Neutrophil (primary cell): ENCODE measurements around the gene NCOA5.

Source experiments
- H3K27ac ChIP-seq: fragments of 200-600 bp; sonication (generic); 2 replicates; pipeline ENCODE4 v1.5.1; 2016; ENCODE audit warnings: mild to moderate bottlenecking, moderate library complexity
- H3K27me3 ChIP-seq: fragments of 200-600 bp; sonication (generic); 2 replicates; pipeline ENCODE4 v1.6.0; 2016; ENCODE audit warnings: mild to moderate bottlenecking
- H3K36me3 ChIP-seq: fragments of 200-600 bp; sonication (generic); 2 replicates; pipeline ENCODE4 v1.5.1; 2017
- H3K4me1 ChIP-seq, 2 experiments: fragments of 200-600 bp in 1 of 2; sonication (generic) in 1 of 2; 1 replicate in 1 of 2; 2 replicates in 1 of 2; pipeline versions ENCODE4 v1.5.1 to v1.6.1; 2013 to 2016; ENCODE audit warnings: low read depth in 1 of 2, low read length in 1 of 2, mild to moderate bottlenecking in 1 of 2, moderate library complexity in 1 of 2; ENCODE audit not compliant: control insufficient read depth in 1 of 2, insufficient read depth in 1 of 2
- H3K4me3 ChIP-seq, 2 experiments: fragments of 200-600 bp in 1 of 2; sonication (generic) in 1 of 2; 1 replicate in 1 of 2; 2 replicates in 1 of 2; pipeline ENCODE4 v1.5.1; 2013 to 2016; ENCODE audit warnings: low read depth in 1 of 2, low read length in 1 of 2, mild to moderate bottlenecking in 1 of 2, moderate library complexity in 1 of 2
- H3K9me3 ChIP-seq: fragments of 200-600 bp; sonication (generic); 2 replicates; pipeline ENCODE4 v1.5.1; 2016
- CTCF ChIP-seq: fragments of 200-600 bp; sonication (generic); IDR thresholded peaks from 2 replicates; pipeline ENCODE4 v1.5.1; 2016; ENCODE audit warnings: antibody characterized with exemption

Gene NCOA5

GRCh38 chr20:46060301-46060881 lies 29.4 kb downstream of the NCOA5 start:
- Histone ChIP-seq H3K9me3 (no peaks in the 10 kb centered on the region), H3K36me3 (peaks cover 39% of the 10 kb centered on the region), H3K4me3 (no peak overlapping the region), H3K27ac (peak overlapping the region; percentile 55), H3K27me3 (peaks cover 42% of the 10 kb centered on the region), H3K4me1 (peaks cover 47 to 53% of the 10 kb centered on the region in 2 experiments)
- TF ChIP-seq CTCF, result no peak

GRCh38 chr20:46058599-46059281 lies 31.0 kb downstream of the NCOA5 start:
- no peak for TF ChIP-seq CTCF
- no peaks in the 10 kb centered on the region for H3K9me3 ChIP-seq
- H3K27me3 ChIP-seq, result peaks cover 58% of the 10 kb centered on the region
- peak overlapping the region; percentile 18 for H3K27ac ChIP-seq
- peaks cover 47 to 53% of the 10 kb centered on the region in 2 experiments for H3K4me1 ChIP-seq
- peak overlapping the region; percentile 52 to 58 for H3K4me3 ChIP-seq
- peaks cover 23% of the 10 kb centered on the region for H3K36me3 ChIP-seq

GRCh38 chr20:46057856-46058598 lies 31.7 kb downstream of the NCOA5 start:
- Histone ChIP-seq H3K36me3 (peaks cover 16% of the 10 kb centered on the region), H3K27ac (peak overlapping the region; percentile 18), H3K4me1 (peaks cover 47 to 53% of the 10 kb centered on the region in 2 experiments), H3K9me3 (no peaks in the 10 kb centered on the region), H3K27me3 (peaks cover 65% of the 10 kb centered on the region), H3K4me3 (peak overlapping the region; percentile 52 to 58)
- peak; percentile 36 for TF ChIP-seq CTCF

- no peak for TF ChIP-seq CTCF
- Histone ChIP-seq H3K36me3 (peaks cover 7% of the 10 kb centered on the region), H3K4me3 (peak overlapping the region; percentile 52 to 58), H3K9me3 (no peaks in the 10 kb centered on the region), H3K27me3 (peaks cover 70% of the 10 kb centered on the region), H3K27ac (no peak overlapping the region), H3K4me1 (peaks cover 47 to 53% of the 10 kb centered on the region in 2 experiments)
These were observed 32.5 kb downstream of the NCOA5 start for GRCh38 chr20:46056970-46057855.
